NCI-H1417 (cell line): Measurements from ENCODE around the gene PDLIM1.

Source experiments
- DNase-seq, 3 experiments: peaks; one replicate each; lab custom pipeline; 2025; lab: John Stamatoyannopoulos, UW

Gene PDLIM1

GRCh38 chr10:95314192-95314918, 23.6 kb upstream of the PDLIM1 start:
- DNase-seq, result peak in 2 of 3 experiments; percentile 22 to 67

DNA sequence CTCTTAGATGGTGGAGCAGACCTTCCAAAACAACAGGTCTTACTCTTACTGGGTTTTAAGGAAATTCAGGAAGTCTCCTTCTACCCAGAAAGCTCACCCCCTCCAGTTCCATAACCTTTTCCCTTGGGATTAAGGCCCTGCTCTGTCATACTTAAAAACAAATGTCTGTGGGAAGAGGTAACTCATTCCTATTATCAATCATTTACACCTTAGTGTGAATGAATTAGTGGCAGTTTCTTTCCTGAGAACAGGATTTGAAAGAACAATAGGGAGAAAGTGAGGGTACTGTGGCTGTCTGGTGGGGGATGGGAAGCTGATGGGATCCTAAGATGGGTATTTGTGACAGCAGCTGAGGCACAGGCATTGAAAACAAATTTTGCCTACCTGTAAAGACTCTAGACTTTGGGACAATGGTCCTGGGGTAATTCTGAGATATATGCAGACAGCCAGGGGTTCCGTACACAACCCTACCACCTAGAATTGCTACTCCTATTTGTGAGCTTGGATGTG, 22.2 kb upstream of the PDLIM1 start:
- no peak for DNase-seq

DNA sequence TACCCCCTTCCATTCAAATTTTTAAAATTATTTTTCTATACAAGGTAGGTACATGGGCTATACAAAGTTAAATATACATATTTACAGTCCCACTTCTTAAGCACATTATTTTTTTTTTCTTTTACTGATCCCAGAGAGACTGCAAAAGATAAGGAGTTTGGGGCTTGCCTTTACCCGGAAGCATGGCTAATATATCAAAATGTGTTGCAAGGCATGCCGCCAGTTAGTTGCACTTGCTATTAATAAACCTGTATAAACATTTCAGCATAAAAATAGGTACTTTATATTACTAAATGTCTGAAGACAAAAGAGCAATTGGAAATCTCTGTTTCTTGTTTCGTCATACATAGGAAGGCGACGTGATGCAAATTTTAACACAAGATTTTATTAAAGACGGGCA, 21.5 kb upstream of the PDLIM1 start:
- DNase-seq, result no peak

DNA sequence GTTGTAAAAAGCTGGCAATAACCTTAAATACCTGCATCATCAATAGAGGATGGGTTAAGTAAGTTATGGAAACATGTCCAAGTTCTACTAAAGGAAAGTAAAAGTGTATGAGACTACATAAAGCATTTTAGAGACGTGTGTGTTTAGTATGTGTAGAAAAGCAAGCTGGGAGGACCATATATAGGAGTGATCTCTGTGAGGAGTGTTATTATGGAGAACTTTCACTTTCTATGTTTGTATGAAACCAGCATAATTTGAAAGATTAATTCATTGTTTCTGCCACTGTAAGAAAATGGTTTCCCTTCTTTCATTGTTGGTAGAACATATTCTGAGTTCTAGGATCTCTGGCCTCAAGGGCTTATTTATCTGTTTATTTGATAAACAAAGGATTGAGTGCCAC, 19.2 kb upstream of the PDLIM1 start:
- no peak for DNase-seq

GRCh38 chr10:95308389-95309302, 17.8 kb upstream of the PDLIM1 start:
- no peak for DNase-seq

GRCh38 chr10:95306851-95307250, 16.0 kb upstream of the PDLIM1 start:
- no peak for DNase-seq

- no peak for DNase-seq
These were observed 15.5 kb upstream of the PDLIM1 start for GRCh38 chr10:95306318-95306650.

DNA sequence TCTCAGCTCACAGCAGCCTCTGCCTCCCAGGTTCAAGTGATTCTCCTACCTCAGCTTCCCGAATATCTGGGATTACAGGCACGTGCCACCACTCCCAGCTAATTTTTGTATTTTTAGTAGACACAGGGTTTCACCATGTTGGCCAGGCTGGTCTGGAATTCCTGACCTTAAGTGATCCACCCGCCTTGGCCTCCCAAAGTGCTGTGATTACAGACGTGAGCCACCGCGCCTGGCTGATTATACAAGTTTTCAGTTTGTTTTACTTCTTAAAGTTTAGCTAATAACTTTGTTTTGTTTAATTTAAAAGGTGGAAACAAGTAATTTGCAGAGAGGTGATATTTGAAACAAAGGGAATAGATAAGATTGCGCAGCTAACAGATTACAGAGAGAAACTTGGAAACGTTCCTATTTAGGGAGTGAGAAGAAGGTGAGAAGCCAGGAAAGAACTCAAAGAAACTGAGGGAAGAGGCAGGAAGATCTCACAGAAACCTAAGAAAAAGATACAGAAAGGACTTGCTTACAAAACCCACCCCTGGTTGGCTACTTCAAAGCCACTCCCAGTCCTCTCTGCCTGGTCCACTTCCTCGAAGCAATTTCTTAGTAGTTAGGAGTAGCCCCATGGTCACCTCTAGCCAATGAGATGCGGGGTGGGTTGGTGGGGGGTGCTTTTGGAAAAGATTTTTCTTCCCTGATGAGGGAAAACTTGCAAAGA, 15.0 kb upstream of the PDLIM1 start:
- no peak for DNase-seq

DNA sequence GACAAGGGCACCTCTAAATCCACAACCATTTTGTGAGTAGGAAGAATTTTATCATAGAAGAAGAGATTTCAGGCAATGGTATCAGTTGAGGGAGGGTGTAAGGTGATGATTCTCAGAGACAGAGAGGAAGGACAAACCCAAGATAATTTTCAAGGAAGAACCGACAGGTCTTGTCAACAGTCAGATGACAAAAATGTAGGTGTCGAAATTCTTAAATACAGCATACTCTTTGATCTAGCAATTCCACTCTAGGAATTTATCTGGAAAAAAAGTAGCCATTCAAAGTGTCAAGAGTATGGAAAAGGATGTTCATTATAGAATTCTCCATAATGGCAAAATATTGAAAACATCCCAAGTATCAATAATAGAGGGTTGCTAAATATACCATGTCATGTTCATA, 14.2 kb upstream of the PDLIM1 start:
- no peak for DNase-seq

DNA sequence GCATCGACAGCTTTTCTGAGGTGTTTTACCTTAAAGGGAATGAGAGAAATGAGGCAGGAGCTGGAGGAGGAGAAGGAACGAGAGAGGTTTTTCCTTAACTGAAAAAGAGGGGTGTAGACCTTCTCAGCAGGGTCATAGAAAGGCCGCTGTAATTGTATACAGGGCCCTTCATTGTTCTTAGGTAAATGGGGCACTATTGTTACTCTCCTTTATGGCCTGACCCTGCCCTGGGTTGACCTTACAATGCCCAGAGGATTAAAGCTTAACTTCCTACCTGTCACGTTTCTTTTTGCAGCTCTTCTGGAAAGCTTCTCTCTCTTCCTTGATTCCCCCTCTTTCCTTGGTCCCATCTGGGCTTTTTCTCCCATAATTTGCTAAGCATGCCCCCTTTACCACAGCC, 13.7 kb upstream of the PDLIM1 start:
- DNase-seq, result no peak

DNA sequence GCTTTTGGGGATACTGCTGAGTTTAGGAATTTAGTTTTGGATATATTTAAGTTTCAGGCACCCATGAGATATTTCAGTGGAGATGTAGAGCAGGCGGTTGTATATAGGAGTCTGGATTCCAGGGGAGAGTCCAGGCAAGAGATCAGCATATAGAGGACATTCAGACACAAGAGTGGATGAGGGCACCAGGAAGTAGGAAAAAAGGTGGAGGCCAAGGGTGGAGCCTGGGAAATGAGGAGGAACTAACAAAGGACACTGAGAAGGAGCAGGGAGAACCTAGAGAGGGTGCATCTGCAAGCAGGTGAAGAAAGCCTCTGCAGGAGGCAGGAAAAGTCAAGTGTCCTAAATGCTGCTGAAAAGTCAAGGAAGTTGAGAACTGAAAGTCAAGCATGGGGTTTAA, 13.1 kb upstream of the PDLIM1 start:
- DNase-seq, result no peak

DNA sequence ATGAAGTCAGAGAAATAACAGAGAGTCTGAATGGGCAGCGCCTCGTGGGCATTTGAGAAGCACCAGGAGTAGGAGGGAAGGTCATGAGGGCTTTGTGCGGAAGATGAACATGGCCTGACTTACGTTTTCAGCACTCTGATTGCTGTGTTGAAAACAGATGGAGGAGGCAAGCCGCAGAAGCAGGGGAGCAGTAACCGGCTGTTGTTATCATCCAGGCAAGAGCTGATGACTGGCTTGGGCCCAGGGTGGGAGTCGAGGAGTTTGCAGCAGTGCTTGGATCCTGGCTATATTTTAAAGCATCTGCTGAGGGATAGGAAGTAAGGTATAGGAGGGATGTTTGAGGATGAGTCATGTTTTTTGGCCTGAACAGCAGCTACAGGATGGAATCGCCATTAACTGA, 12.7 kb upstream of the PDLIM1 start:
- no peak for DNase-seq

DNA sequence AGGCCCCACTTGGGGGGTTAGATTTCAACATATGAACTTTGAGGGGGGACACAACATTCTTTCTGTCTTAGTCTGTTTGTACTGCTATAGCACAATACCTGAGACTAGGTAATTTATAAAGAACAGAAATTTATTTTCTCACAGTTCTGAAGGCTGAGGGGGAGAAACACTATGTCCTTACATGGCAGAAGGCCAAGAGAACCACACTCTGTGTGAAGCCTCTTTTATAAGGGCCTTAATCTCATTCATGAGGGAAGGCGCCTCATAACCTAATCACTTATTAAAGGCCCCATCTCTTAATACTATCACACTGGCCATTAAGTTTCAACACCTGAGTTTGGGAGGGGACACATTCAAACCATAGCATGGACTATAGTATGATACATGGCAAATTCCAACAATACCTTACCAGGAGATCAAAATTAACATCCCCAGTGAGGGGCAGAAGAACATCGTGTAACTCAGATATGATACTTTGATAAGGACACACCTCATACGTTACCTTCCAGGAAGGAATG, 9.3 kb upstream of the PDLIM1 start:
- DNase-seq, result no peak

- DNase-seq, result peak in 1 of 3 experiments; percentile 8
These were observed 6.6 kb upstream of the PDLIM1 start for GRCh38 chr10:95297402-95297801.

DNA sequence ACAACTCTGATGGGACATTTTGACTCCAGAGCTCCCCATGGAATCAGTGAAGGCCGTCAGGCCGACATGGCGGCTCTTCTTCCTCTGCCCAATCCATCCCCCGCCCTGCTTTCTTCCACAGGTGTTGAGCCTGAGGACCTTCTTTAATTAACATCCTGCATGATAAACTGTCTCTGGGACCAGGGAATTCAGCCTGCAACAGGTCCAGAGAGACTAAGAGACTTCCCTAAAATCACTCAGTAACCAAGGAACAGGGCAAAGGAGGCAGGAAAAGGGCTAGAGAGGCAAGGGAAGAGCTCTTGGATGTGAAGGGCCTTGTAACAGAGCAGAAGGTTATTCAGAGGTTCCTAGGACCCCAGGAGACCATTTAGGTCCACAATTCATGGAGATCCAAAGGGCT, 6.0 kb upstream of the PDLIM1 start:
- DNase-seq, result no peak

- DNase-seq, result peak; percentile 59 to 74 (median 71)
These were observed 4.4 kb upstream of the PDLIM1 start for GRCh38 chr10:95295031-95295755.

- DNase-seq, result no peak
These were observed 2.8 kb upstream of the PDLIM1 start for GRCh38 chr10:95293631-95294030.

- DNase-seq, result no peak
These were observed 699 bp upstream of the PDLIM1 start for GRCh38 chr10:95291365-95292039.

GRCh38 chr10:95289921-95290421, 832 bp downstream of the PDLIM1 start:
- DNase-seq, result no peak

- peak; percentile 10 to 90 (median 45) for DNase-seq
These were observed 1.5 kb downstream of the PDLIM1 start for GRCh38 chr10:95289003-95289920.
